ENCODE measurements around the gene TRIM8. TPM values are rescaled to one million over a fixed set of nuclear protein-coding genes. Genes with fewer than 3 reads are reported as not detected.
A peak's percentile ranks its signal among the peaks of the same experiment; 100 is the strongest.

Gene TRIM8
- total and polyA plus RNA-seq, 2 donors (not counting 3 experiments of a cell fraction or from before 2014, with no cell fraction given): 74.1 to 114 TPM

- CTCF ChIA-PET: interaction anchor here (0.6 to 4.8 kb wide), 13 partner anchors 7 to 124 kb away, joined by 3 to 56 read pairs (median 5); partner anchors contain the start of genes ACTR1A and SUFU
Observed at GRCh38 chr10:102627736-102628293, 16.5 kb upstream of the TRIM8 start.

GRCh38 chr10:102628451-102628911, 15.8 kb upstream of the TRIM8 start:
- no peaks in the 10 kb centered on the region for H3K9me3 ChIP-seq (replicated peaks; ENCODE audit: control insufficient read depth, insufficient read depth, low read length)
- no TSS peak for BruUV-seq (replicated peaks)
- peak overlapping the region; percentile 97 for H3K27ac ChIP-seq (ENCODE audit: insufficient read depth, low read depth, low read length)
- peaks cover 0 to 1% of the 10 kb centered on the region in 2 experiments for H3K36me3 ChIP-seq (ENCODE audit: control insufficient read depth in 2 of 2, extremely low read depth in 1 of 2, insufficient read depth in 2 of 2, low read length in 2 of 2)
- H3K4me2 ChIP-seq (ENCODE audit: insufficient read depth, low read length): no peak overlapping the region
- no peaks in the 10 kb centered on the region for H3K27me3 ChIP-seq (ENCODE audit: control insufficient read depth in 2 of 2, insufficient read depth in 2 of 2, low read length in 2 of 2)
- CTCF ChIA-PET: interaction anchor here (0.8 to 4.8 kb wide), 13 partner anchors 13 to 125 kb away, joined by 3 to 56 read pairs (median 6); partner anchors contain the start of genes ACTR1A, SUFU and TRIM8
- no peaks in the 10 kb centered on the region for H3K79me2 ChIP-seq (ENCODE audit: control insufficient read depth, insufficient read depth, low read length)
- H4K20me1 ChIP-seq (replicated peaks; ENCODE audit: control insufficient read depth, extremely low read depth, insufficient read depth, low read length): no peaks in the 10 kb centered on the region
- H3K4me3 ChIP-seq (replicated peaks in 1 of 3; ENCODE audit: insufficient read depth in 1 of 3, low read depth in 1 of 3, low read length in 3 of 3): no peak overlapping the region
- no peak for TF ChIP-seq MAX (IDR thresholded peaks at IDR 0.05; ENCODE audit: insufficient read depth, insufficient read length)
- no peak for TF ChIP-seq GATA2 (IDR thresholded peaks at IDR 0.05; ENCODE audit: insufficient read depth, insufficient read length, low read depth, low read length)
- TF ChIP-seq POLR2AphosphoS5 (IDR thresholded peaks at IDR 0.05; ENCODE audit: insufficient read depth, low read depth, low read length): no peak
- TF ChIP-seq EZH2 (IDR thresholded peaks at IDR 0.05; ENCODE audit: borderline replicate concordance, low read depth, low read length, severe bottlenecking): no peak
- peak in 1 of 2 donors; percentile 8 for TF ChIP-seq CTCF (IDR thresholded peaks at IDR 0.05; ENCODE audit: extremely low read depth in 1 of 2, insufficient read depth in 1 of 2, low read depth in 1 of 2, low read length in 2 of 2)
- intact Hi-C loops (cut with micrococcal nuclease): loop anchor here (1.0 kb wide), 2 partner anchors 8 to 14 kb away; no protein-coding TSS in a partner anchor
- peaks cover 59% of the 10 kb centered on the region for H3K4me1 ChIP-seq (ENCODE audit: control insufficient read depth, extremely low read depth, insufficient read depth, low read length)
- DNase-seq (ENCODE audit: low read depth, low spot score): peak; percentile 30
- no peak overlapping the region for H2AFZ ChIP-seq (ENCODE audit: low read depth, low read length)
- dilution Hi-C loops (cut with MboI; ENCODE audit: extremely low pct_ligation_motif_present, low sequenced_read_pairs): no loop called here
- POLR2A ChIA-PET: interaction anchor here (0.8 to 1.4 kb wide), 2 partner anchors 14 to 32 kb away, joined by 3 to 5 read pairs; no protein-coding TSS in a partner anchor
- FAIRE-seq: no peak
- H3K9me1 ChIP-seq (replicated peaks; ENCODE audit: control insufficient read depth, extremely low read depth, insufficient read depth, low read length): no peaks in the 10 kb centered on the region
- peak overlapping the region; percentile 79 for H3K9ac ChIP-seq (replicated peaks; ENCODE audit: extremely low read depth, insufficient read depth, low read length)

More at GRCh38 chr10:102627736-102628293, 16.5 kb upstream of the TRIM8 start:
- Histone ChIP-seq H3K4me3 (replicated peaks in 1 of 3; ENCODE audit: insufficient read depth in 1 of 3, low read depth in 1 of 3, low read length in 3 of 3) (no peak overlapping the region), H3K4me2 (ENCODE audit: insufficient read depth, low read length) (no peak overlapping the region), H3K27me3 (ENCODE audit: control insufficient read depth in 2 of 2, insufficient read depth in 2 of 2, low read length in 2 of 2) (no peaks in the 10 kb centered on the region), H3K36me3 (ENCODE audit: control insufficient read depth in 2 of 2, extremely low read depth in 1 of 2, insufficient read depth in 2 of 2, low read length in 2 of 2) (peaks cover 0 to 1% of the 10 kb centered on the region in 2 experiments), H3K79me2 (ENCODE audit: control insufficient read depth, insufficient read depth, low read length) (no peaks in the 10 kb centered on the region), H2AFZ (ENCODE audit: low read depth, low read length) (peak overlapping the region; percentile 35), H3K9me3 (replicated peaks; ENCODE audit: control insufficient read depth, insufficient read depth, low read length) (no peaks in the 10 kb centered on the region), H3K9ac (replicated peaks; ENCODE audit: extremely low read depth, insufficient read depth, low read length) (peak overlapping the region; percentile 79), H4K20me1 (replicated peaks; ENCODE audit: control insufficient read depth, extremely low read depth, insufficient read depth, low read length) (no peaks in the 10 kb centered on the region), H3K4me1 (ENCODE audit: control insufficient read depth, extremely low read depth, insufficient read depth, low read length) (peaks cover 54% of the 10 kb centered on the region), H3K27ac (ENCODE audit: insufficient read depth, low read depth, low read length) (peak overlapping the region; percentile 97), H3K9me1 (replicated peaks; ENCODE audit: control insufficient read depth, extremely low read depth, insufficient read depth, low read length) (no peaks in the 10 kb centered on the region)
- intact Hi-C loops (cut with micrococcal nuclease): loop anchor here (1.0 kb wide), 2 partner anchors 8 to 14 kb away; no protein-coding TSS in a partner anchor
- TF ChIP-seq MYC (IDR thresholded peaks at IDR 0.05; ENCODE audit: low read depth, low read length) (no peak), POLR2AphosphoS5 (IDR thresholded peaks at IDR 0.05; ENCODE audit: insufficient read depth, low read depth, low read length) (peak; percentile 23), JUN (IDR thresholded peaks at IDR 0.05; ENCODE audit: borderline replicate concordance, insufficient read depth, insufficient read length, low read depth) (no peak)
- FAIRE-seq (peak; percentile 80), DNase-seq (ENCODE audit: low read depth, low spot score) (peak; percentile 81)
- POLR2A ChIA-PET: interaction anchor here (0.8 to 1.5 kb wide), 5 partner anchors 14 to 125 kb away, joined by 3 to 5 read pairs (median 4); partner anchors contain the start of genes ACTR1A and TRIM8
- dilution Hi-C loops (cut with MboI; ENCODE audit: extremely low pct_ligation_motif_present, low sequenced_read_pairs): no loop called here
- BruUV-seq (replicated peaks): no TSS peak

Measured in endothelial cell of umbilical vein (primary cell).